HG03460 (cell line): Measurements from ENCODE around the gene MTHFD1L.
"Not testable (repeated sequence)": the region's sequence is repeated elsewhere in the genome, so short reads cannot be mapped to it uniquely, and the experiment has no call there.

Experiments
- ATAC-seq: cut with Tn5 transposase; IDR thresholded peaks from one replicate; pipeline ENCODE4 v1.9.1; 2021; ENCODE audit not compliant: unreplicated experiment

The MTHFD1L gene

DNA sequence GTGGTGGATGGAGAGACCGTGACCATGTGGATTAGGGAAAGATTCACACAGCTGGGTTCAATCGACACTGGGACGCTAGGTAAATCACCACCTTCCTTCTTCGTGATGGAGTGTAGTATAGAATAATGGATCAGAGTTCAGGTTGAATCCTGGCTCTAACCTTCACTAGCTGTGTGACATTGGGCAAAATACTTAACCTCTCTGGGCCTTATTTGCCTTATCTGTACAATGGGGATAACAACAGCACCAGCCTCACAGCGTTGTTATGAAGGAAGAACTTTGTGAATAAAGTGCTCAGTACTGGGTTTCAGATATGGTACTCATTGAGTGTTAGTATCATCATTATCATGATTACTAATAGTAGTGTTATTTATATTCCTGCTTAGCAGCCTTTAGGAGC is 248.1 kb downstream of the MTHFD1L start:
- ATAC-seq = no peak

DNA sequence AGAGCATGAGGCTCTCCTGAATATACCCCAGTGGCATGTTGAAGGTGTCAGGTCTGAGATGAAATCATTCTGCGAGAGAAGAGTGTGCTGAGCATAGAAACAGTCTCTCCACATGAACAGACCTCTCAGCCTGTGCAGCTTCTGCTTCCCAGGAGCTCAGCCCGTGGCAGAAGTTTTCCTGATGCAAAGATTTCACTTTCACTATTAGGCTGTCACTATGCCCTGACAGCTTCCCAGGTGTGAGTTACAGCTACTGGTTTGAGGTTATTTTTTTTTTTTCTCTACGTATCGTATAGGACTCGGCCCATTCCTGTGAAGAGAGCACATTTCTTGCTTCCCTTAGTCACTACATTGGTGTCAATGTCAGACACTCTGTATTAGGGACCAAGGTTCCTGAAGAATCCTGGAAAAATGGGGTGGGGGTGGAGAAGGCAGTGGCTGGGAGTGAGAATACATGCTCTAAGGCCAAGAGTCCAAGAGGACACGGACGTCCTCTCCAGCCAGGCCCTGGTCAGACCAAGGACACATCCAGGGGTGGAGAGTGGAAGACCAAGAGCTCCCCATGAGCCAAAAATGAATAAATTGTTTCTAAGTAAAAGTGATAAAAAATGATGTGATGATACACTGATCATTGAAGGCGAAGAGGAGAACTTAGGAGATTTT is 253.1 kb downstream of the MTHFD1L start:
- ATAC-seq = no peak

DNA sequence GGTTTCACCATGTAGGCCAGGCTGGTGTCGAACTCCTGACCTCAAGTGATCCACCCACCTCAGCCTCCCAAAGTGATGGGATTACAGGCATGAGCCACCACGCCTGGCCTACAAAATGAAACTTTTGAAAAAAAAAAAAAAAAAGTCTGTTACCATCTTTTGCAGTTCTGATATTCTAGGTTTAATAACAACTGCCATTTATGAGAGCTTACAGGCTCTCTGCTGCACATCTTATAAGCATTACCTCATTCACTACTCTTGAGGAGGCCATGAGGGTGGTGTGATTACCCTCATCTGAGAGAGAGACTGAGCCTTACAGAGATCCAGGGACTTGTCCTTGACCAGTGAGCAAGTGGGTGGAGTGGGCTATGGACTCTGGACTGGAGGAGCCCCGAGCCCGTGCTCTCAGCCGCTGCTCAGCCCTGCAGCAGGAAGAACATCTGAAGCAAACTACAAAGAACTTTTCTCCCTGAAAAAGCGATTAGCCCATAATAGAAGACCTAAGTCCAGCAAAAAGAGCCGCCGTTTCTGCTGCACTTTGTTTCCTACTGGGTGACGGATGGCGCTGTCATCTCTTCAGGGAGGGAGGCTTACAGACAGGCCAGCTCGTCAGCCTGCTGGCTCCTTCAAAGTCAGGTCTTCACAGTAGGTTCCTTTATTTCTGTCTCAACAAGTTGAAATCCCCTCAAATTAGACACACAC is 254.5 kb downstream of the MTHFD1L start:
- no peak for ATAC-seq

DNA sequence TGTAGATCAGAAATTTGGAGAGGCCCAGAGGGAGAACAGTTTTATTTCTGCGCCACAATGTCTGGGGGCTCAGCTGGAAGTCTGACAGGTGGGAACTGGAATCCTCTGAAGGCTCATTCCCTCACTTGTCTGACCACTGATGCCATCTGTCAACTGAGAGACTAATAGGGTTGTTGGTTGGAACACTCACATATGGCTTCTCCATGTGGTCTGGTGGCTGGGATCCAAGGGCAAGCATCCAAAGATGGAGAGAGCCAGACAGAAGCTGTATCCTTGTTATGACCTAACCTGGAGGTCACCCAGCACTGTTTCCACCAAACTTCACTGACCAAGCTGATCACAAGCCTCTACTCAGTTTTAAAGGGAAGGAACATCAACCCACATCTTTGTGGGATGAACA is 256.4 kb downstream of the MTHFD1L start:
- ATAC-seq = no peak

DNA sequence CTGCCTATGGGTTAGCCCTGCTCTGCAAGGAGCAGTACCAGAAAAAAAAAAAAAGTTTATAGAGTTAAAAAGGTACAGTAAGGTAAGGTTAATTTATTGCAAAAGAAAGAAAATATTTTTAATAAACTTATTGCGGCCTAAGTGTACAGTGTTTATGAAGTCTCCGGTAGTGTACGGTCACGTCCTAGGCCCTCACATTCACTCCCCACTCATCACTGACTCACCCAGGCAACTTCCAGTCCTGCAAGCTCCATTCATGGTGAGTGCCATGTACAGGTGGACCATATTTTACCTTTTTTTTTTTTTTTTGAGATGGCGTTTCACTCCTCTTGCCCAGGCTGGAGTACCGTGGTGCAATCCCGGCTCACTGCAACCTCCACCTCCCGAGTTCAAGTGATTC is 258.1 kb downstream of the MTHFD1L start:
- not testable (repeated sequence) for ATAC-seq

DNA sequence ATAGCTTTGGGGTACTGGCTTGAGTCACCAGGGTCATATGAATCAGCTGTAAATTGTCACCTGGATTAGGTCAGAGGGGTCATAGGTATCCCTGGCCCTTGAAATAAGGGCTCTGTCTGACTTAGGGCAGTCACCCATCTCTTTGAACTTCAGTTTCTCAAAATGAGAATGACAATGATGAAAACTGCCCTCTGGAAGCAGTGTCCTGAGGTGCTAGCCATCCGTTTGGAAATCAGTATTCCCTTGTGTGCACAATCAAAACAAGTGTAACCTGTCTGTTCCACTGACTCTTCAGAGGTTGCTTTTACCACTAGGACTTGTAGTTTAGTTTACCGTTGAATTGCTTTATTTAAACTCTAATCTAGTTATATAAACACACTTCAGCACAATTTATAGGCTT is 259.7 kb downstream of the MTHFD1L start:
- ATAC-seq = not testable (repeated sequence)

- not testable (repeated sequence) for ATAC-seq
Measured at GRCh38 chr6:151125651-151126416, 260.3 kb downstream of the MTHFD1L start.

GRCh38 chr6:151126417-151126724 is 260.9 kb downstream of the MTHFD1L start:
- ATAC-seq = not testable (repeated sequence)

DNA sequence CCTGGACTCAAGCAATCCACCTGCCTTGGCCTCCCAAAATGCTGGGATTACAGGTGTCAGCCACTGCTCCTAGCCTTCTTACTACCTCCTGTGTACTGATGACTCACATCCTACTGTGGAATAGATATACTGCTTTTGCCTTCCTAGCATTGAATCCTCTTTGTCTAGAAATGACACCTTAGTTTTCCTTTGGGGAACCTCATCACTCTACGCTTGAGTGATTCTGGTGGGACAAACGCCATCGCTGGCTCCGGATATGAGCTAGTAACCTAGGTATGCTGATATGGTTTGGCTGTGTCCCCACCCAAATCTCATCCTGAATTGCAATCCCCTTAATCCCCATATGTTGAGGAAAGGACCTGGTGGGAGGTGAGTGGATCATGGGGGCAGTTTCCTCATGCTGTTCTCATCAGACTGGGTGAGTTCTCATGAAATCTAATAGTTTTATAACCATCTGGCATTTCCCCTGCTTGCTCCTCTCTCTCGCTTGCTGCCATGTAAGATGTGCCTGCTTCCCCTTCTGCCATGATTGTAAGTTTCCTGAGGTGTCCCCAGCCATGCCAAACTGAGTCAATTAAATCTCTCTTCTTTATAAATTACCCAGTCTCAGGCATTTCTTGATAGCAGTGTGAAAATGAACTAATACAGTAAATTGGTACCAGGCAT is 261.8 kb downstream of the MTHFD1L start:
- not testable (repeated sequence) for ATAC-seq

DNA sequence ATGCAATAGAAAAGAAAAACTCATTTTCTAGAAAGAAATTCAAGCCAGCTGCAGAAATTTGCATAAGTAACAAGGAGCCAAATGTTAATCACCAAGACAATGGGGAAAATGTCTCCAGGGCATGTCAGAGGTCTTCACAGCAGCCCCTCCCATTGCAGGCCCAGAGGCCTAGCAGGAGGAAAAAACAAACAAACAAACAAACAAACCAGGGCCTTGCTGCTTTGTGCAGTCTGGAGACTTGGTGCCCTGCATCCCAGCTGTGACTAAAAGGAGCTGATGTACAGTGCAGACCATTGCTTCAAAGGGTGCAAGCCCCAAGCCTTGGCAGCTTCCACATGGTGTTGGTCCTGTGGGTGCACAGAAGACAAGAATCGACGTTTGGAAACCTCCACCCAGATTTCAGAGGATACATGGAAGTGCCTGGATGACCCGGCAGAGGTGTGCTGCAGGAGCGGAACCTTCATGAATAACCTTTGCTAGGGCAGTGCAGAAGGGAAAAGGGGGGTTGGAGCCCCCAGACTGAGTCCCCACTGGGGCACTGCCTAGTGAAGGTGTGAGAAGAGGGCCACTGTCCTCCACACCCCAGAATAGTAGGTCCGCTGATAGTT is 263.4 kb downstream of the MTHFD1L start:
- no peak for ATAC-seq

DNA sequence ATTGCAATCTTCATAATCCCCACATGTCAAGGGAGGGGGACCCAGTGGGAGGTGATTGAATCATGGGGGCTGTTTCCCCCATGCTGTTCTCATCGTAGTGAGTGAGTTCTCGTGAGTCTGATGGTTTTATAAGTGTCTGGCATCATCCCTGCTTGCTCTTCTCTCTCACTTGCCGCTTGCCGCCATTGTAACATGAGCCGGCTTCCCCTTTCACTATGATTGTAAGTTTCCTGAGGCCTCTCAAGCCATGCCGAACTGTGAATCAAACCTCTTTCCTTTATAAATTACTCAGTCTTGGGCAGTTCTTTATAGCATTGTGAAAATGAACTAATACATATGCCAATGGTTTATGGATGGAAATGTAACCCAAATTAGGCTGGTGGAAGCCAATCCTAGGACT is 264.8 kb downstream of the MTHFD1L start:
- ATAC-seq = no peak

DNA sequence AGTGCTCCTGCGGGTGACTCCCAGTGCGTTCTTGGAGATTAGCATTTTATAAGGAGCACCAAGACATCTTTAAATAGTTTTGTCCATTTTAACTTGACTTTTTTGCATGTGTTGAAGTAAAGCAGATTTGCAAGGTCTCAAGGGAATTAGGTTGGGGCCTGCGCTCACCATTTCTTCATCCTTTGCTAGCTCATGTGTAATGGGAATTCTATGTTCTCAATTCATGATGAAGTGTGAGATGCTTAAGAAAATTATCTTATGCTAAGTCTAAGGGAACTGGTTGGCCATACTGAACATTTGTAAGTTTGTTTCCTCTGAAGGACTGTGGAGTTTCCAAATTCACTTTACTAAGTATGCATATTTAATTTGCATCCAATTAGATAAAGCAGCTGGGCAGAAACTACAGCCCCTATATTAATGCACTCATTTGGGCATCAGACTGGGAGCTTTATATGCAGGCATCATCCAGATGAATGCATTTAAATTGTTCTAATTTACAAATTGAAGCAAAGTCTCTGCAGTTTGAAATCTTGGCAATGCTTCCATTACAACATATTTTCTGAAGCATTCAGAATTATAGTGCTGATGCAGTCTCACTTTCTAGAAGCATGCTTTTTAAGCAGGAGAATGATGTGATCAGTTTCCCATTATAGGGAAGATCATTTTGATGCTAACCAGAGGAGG is 266.0 kb downstream of the MTHFD1L start:
- ATAC-seq = no peak

DNA sequence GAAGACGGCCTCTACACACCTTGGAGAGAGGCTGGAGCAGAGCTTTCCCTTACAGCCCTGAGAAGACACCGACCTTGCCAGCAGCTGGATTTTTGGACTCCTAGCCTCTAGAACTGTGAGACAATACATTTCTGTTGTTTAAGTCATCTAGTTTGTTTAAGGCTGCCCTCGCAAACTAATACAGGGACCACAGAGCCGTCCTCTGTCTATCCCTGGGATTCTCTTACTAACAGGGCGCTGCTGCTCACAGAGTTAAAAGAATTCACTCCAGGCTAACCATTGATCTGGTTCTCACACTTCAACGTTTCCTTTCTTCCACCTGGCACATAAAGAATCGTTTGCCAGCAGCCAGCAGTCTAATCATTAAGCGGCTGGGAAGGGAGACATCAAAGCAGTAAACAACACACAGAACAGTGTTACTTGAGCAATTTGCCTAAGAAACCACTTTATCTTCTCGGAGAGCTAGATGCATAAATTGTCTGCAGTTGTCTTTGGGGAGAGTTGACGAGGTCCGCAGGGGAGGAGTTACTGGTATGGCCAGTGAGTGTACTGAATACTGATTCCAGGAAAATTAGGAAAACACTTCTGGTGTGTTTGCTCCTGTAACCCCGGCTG is 270.7 kb downstream of the MTHFD1L start:
- no peak for ATAC-seq

- no peak for ATAC-seq
Measured at GRCh38 chr6:151137542-151137941, 272.0 kb downstream of the MTHFD1L start.

- no peak for ATAC-seq
Measured at GRCh38 chr6:151139524-151139923, 274.0 kb downstream of the MTHFD1L start.

DNA sequence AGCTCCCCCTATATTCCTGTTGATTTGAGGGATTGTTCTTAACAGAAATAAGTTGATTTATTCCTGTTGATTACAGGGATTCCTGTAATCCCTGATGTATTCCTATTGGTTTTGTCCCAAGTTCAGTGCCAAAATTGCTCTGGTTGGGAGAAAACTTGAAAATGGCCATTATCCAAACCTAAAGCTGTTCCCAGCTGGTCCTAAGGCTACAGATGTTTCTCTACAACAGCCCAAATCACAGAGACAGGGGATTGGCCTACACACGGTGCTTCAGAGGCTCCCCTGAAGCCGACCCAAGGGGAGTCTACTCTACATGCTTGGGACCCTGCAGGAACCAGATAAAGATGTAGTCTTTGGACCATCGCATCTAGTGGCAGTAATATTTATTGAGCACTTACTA is 275.3 kb downstream of the MTHFD1L start:
- no peak for ATAC-seq

GRCh38 chr6:151141685-151142084 is 276.2 kb downstream of the MTHFD1L start:
- ATAC-seq = no peak

GRCh38 chr6:151142676-151143075 is 277.2 kb downstream of the MTHFD1L start:
- ATAC-seq = no peak

- no peak for ATAC-seq
Measured at GRCh38 chr6:151143337-151143736, 277.8 kb downstream of the MTHFD1L start.

- no peak for ATAC-seq
Measured at GRCh38 chr6:151143806-151144205, 278.3 kb downstream of the MTHFD1L start.
